GM19438 (cell line): ENCODE data around the gene ACOXL.
A peak's percentile ranks its signal among the peaks of the same experiment; 100 is the strongest.
"Not testable (repeated sequence)": the region's sequence is repeated elsewhere in the genome, so short reads cannot be mapped to it uniquely, and the experiment has no call there.

ENCODE experiments used
- ATAC-seq: cut with Tn5 transposase; IDR thresholded peaks from one replicate; pipeline ENCODE4 v1.9.1; 2021; ENCODE audit warnings: low read depth; ENCODE audit not compliant: unreplicated experiment

Gene ACOXL

GRCh38 chr2:111049792-111050640 is 317.6 kb downstream of the ACOXL start:
- ATAC-seq, result no peak

GRCh38 chr2:111050701-111051376 is 318.5 kb downstream of the ACOXL start:
- ATAC-seq, result no peak

DNA sequence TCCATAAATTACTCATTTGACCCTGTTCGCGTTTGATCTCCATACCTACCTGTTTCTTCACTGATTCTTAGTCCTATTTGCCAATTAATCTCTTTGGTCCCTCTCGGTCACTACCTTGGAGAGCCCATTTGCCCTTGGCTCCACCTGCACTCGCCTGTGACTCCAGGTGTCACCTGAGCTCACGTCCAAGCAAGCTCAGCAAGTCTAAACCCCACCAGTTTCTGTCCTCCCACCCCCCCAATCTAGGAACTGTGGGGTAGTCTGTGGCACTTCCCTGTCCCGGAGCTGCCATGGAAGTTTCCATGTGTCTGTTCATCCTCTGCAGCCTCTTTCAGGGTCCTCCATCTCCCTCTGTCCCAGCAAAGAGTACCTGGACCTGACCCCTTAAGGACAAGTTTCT is 320.2 kb downstream of the ACOXL start:
- ATAC-seq, result no peak

- no peak for ATAC-seq
Observed at GRCh38 chr2:111053266-111053665, 320.9 kb downstream of the ACOXL start.

- ATAC-seq, result no peak
Observed at GRCh38 chr2:111053825-111054515, 321.6 kb downstream of the ACOXL start.

DNA sequence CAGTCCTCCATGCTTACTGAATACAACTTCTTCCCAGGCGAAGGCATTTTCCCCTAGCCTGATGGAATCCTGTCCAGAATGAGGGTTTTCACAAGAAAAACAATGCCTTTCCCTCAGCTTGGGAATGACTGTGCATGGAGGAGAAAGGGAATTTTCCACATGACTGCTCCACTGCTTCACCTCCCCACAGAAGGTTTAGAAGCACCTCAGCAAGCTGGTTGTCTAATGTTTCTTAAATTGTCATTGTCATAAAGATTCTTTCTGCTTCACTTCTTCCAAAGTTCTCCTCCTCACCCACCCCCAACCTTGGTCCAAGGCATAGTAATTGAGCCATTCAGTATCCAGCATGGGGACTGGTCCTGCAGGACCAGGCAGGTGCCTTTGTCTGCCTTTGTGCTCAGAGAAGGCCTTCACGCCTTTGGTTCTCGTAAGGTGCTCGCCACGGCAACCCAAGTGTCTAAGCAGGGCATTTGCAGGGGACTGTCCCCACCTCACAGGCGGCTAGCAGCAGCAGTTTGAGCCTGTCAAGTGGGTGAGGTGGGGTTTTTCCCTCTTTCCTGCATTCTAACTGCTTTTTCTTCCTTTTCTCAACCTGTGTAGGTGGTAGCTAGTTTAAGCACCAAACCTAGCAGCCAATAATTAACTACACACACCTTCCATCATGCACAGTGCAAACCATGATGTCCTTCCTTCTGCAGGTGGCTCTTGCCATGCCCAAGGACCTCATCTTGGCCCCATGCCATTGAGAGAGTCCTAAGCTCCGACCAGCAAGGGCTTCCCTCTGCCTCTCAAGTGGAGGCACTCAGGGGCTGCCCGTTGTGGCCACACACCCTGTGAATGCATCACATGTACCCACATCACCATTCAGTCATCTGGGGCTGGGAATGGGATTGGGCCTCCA is 322.7 kb downstream of the ACOXL start:
- ATAC-seq, result peak; percentile 45

GRCh38 chr2:111055735-111056134 is 323.4 kb downstream of the ACOXL start:
- no peak for ATAC-seq

DNA sequence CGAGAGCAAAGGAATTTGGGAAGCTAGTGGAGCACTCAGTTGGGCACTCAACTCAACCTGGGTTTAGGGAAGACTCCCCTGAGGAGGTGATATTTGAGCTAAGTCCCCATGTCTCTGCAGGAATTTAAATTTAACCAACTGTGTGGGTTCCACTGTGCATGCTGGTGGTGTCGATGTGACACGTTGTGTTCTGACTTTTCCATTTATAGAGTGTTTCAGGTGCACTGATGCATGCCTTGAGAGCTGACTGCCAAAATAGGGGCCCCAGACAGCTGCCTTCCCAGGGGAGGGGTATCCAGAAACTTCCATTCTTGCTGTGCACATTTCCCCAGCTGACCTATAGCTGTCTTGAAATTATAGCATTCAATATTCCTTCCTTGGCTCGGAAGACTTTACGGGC is 324.7 kb downstream of the ACOXL start:
- no peak for ATAC-seq

DNA sequence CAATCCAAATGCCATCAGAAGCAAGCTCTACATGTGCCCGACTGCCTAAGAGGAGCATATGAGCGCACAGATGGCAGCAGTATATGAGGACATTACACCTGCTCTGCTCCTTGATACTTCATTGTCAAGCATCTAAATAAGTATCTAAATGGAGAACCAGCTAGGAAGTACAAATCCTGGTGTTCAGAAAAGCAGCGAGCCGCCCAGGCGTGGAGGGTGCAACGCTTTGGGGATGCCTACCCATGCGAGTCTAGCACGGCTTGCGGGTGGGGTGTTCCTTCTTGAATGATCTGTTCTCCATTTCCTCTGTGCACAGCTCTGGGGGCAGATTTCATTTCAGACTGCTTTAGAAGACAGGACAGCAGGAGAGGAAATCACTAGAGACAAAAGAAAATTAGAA is 325.3 kb downstream of the ACOXL start:
- no peak for ATAC-seq

- ATAC-seq, result no peak
Observed at GRCh38 chr2:111058264-111058663, 325.9 kb downstream of the ACOXL start.

- ATAC-seq, result no peak
Observed at GRCh38 chr2:111061191-111061590, 328.8 kb downstream of the ACOXL start.

DNA sequence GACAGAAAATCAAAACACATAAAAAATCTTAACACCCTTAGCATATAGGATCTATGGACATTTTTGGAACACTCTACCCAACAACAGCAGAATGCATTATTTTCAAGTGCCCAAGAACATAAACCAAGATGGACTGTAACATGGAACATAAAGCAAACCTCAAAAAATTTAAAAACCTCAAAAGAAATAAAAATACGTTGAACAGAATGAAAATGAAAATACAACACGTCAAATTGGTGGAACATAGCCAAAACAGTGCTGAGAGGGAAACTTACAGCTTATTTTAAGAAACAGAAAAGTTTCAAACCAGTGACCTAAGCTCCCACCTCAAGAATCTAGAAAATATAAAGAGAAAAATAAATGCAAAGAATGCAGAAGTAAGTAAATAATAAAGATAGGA is 330.0 kb downstream of the ACOXL start:
- no peak for ATAC-seq

DNA sequence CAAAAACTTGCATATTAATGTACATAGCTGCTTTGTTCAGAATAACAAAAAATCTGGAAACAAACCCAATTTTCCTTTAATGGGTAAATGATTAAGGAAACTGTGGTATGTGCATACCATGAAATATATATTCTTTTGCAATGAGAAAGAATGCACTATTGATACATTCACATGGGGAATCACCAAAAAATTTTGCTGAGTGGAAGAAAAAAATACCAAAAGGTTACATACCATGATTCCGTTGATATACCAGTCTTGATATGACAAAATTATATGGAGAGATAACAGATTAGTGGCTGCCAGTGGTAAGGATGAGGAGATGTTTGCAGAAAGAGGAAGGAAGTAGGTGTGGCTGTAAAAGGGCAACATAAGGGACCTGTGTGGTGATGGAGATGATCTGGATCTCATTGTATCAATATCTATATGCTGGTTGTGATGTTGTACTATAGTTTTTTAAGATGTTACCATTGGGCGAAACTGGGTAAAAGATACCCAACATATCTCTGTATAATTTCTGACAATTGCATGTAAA is 333.8 kb downstream of the ACOXL start:
- no peak for ATAC-seq

DNA sequence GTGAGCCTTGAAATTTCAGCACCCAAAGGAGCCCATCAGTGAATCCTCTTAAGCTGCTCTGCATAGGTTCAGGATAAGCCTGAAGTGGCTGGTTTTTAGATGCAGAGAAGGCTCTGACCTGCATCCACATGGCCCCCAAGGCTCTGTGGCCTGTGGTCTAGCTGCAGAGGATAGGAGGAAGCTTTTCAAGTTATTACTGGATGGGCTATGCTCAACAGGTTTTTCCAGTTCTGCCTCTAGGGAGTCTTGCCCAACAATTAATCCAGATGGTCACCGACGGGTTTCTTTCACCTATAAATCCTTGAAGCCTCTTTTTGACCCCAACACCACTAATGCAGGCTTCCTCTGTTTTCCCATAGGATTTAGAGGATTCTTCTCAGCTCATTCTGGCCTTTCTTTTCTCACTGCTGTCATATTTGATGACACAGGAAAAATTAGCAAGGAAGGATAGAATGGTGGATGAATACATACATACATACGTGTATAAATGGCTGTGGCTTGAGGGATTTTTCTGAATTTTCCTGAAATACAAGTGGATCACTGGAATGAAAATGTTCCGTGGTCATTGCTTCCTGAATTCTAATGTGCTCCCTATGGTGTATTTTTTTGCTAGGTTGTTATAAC is 336.2 kb downstream of the ACOXL start:
- no peak for ATAC-seq

DNA sequence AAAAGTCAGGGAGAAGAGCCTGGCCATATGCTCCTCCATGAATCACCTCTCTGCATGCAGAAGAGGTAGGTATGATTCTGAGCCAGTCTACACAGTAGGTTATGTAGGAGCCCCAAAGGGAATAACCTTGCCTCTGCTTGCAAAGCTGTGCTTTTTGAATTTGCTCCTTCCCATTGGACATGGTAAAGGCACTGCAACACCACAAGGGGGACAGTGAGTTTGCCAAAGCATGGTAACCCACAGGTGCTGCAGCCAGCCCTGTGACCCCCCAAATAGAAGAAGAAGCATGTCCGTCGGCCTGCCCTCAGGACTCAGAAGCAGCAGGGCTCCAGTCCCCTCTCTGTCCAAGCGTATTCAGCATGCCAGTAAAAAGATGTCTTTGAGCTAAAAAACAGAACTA is 337.3 kb downstream of the ACOXL start:
- no peak for ATAC-seq

- ATAC-seq, result no peak
Observed at GRCh38 chr2:111071600-111072171, 339.3 kb downstream of the ACOXL start.

GRCh38 chr2:111072220-111072871 is 340.0 kb downstream of the ACOXL start:
- no peak for ATAC-seq

- not testable (repeated sequence) for ATAC-seq
Observed at GRCh38 chr2:111082659-111083058, 350.3 kb downstream of the ACOXL start.

GRCh38 chr2:111091811-111092211 is 359.4 kb downstream of the ACOXL start:
- ATAC-seq, result no peak
